Peyer's patch (tissue), 4 donors: ENCODE data around the gene CCDC201.

Experiments
- POLR2A ChIP-seq, 2 donors: fragments of 450-650 bp; IDR thresholded peaks; one replicate each; pipeline ENCODE4 v1.5.1; 2017; ENCODE audit warnings: antibody characterized with exemption in 2 of 2, mild to moderate bottlenecking in 2 of 2, moderate library complexity in 2 of 2
- TF ChIP-seq, protein P1 (sequence below), 6 experiments: fragments of 450-650 bp in 4 of 6; fragments of 200-600 bp in 2 of 6; sonication (generic) in 1 of 6; IDR thresholded peaks; one replicate each; pipeline ENCODE4 v1.5.1; 2017 to 2019; ENCODE audit warnings: antibody characterized with exemption in 6 of 6, mild to moderate bottlenecking in 3 of 6, moderate library complexity in 1 of 6

DNA sequence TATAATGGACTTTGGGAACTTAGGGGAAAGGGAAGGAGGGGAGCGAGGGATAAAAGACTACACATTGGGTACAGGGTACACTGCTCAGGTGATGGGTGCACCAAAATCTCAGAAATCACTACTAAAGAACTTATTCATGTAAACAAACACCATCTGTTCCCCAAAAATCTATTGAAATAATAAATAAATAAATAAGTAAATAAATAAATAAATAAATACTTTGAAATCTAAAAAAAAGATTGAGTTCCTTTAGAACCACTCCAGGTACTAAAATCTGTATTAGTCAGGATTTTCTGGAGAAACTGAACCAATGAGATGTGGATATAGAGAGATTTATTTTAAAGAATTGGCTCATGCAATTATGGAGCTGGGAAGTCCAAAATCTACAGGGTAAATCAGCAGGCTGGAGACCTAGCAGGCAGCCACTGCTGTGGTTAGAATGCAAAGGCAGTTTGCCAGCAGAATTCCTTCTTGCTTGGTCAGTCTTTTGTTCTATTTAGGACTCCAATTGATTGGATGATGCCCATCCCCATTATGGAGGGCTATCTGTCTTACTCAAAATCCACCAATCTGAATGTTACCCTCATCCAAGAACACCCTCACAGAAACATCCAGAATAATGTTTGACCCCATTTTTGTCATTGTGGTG lies 24.3 kb upstream of the CCDC201 start:
- TF ChIP-seq, protein P1, sequence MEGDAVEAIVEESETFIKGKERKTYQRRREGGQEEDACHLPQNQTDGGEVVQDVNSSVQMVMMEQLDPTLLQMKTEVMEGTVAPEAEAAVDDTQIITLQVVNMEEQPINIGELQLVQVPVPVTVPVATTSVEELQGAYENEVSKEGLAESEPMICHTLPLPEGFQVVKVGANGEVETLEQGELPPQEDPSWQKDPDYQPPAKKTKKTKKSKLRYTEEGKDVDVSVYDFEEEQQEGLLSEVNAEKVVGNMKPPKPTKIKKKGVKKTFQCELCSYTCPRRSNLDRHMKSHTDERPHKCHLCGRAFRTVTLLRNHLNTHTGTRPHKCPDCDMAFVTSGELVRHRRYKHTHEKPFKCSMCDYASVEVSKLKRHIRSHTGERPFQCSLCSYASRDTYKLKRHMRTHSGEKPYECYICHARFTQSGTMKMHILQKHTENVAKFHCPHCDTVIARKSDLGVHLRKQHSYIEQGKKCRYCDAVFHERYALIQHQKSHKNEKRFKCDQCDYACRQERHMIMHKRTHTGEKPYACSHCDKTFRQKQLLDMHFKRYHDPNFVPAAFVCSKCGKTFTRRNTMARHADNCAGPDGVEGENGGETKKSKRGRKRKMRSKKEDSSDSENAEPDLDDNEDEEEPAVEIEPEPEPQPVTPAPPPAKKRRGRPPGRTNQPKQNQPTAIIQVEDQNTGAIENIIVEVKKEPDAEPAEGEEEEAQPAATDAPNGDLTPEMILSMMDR (IDR thresholded peaks at IDR 0.05) = no peak
- no peak for TF ChIP-seq POLR2A (IDR thresholded peaks at IDR 0.05)
